Fibroblast of mammary gland (primary cell): ENCODE data around the gene MACROH2A1.

Experiments
- DNase-seq: peaks from one replicate; pipeline ENCODE4 v3.0.0-alpha.2; 2010; ENCODE audit warnings: low read depth
- H3K4me3 ChIP-seq: 2 replicates; pipeline ENCODE4 v1.5.1; 2011; ENCODE audit warnings: low read depth, mild to moderate bottlenecking, low read length, moderate library complexity; ENCODE audit not compliant: control insufficient read depth
- CTCF ChIP-seq: conservative IDR thresholded peaks from 2 replicates; pipeline ENCODE4 v1.5.1; 2011; ENCODE audit warnings: low read depth, low read length, inconsistent platforms; ENCODE audit not compliant: control insufficient read depth, insufficient read depth

Gene MACROH2A1

GRCh38 chr5:135440916-135441315, 41.9 kb upstream of the MACROH2A1 start:
- no peak for DNase-seq
- H3K4me3 ChIP-seq, result no peak overlapping the region
- no peak for TF ChIP-seq CTCF

GRCh38 chr5:135439231-135440205, 40.5 kb upstream of the MACROH2A1 start:
- H3K4me3 ChIP-seq, result no peak overlapping the region
- no peak for TF ChIP-seq CTCF
- DNase-seq, result no peak

- no peak for TF ChIP-seq CTCF
- DNase-seq, result no peak
- H3K4me3 ChIP-seq, result no peak overlapping the region
Measured at GRCh38 chr5:135438636-135439221, 39.7 kb upstream of the MACROH2A1 start.

GRCh38 chr5:135437796-135438560, 38.9 kb upstream of the MACROH2A1 start:
- peak; percentile 95 for DNase-seq
- TF ChIP-seq CTCF, result peak; percentile 5
- no peak overlapping the region for H3K4me3 ChIP-seq

GRCh38 chr5:135437422-135437795, 38.4 kb upstream of the MACROH2A1 start:
- no peak for TF ChIP-seq CTCF
- no peak overlapping the region for H3K4me3 ChIP-seq
- no peak for DNase-seq

GRCh38 chr5:135436951-135437418, 38.0 kb upstream of the MACROH2A1 start:
- no peak for TF ChIP-seq CTCF
- no peak for DNase-seq
- H3K4me3 ChIP-seq, result no peak overlapping the region
